Panc1 (cell line): ENCODE data around the gene EIF3L. TPM values are rescaled to one million over a fixed set of nuclear protein-coding genes. Genes with fewer than 3 reads are reported as not detected.

Experiments
- ATAC-seq: fragments of 200-7000 bp; cut with Tn5 transposase; 2 replicates; pipeline ENCODE4 v1.9.1; 2020; ENCODE audit warnings: mild to moderate bottlenecking, moderate library complexity
- BruUV-seq: library from RNA; stranded (reverse); fragments of 400-500 nt; replicated peaks from 2 replicates; lab custom pipeline; 2021; lab: Mats Ljungman, UMichigan
- CTCF ChIA-PET: fragments of 300-600 bp; sonication (Branson Sonifier 250); formaldehyde crosslinking; loops from one replicate; lab custom pipeline; 2022; ENCODE audit warnings: antibody characterized with exemption; lab: Charles Lee
- POLR2A ChIA-PET: fragments of 300-600 bp; sonication (Branson Sonifier 250); formaldehyde crosslinking; loops from one replicate; lab custom pipeline; 2022; ENCODE audit warnings: antibody characterized with exemption; lab: Charles Lee
- DNase-seq: peaks from one replicate; pipeline ENCODE4 v3.0.0-alpha.2; 2010; ENCODE audit warnings: low read depth, low spot score
- H3K27ac ChIP-seq: 2 replicates; pipeline ENCODE4 v1.5.1; 2011; ENCODE audit warnings: mild to moderate bottlenecking, low read length, inconsistent platforms
- H3K27me3 ChIP-seq: fragments of 200-500 bp; sonication (Bioruptor generic); 2 replicates; pipeline ENCODE4 v1.6.0; 2014; ENCODE audit warnings: low read length, inconsistent platforms; ENCODE audit not compliant: control insufficient read depth, insufficient read depth
- H3K36me3 ChIP-seq: fragments of 200-500 bp; sonication (Bioruptor generic); 2 replicates; pipeline ENCODE4 v1.5.1; 2014; ENCODE audit warnings: inconsistent platforms, mild to moderate bottlenecking, low read length, moderate library complexity; ENCODE audit not compliant: control insufficient read depth, insufficient read depth
- H3K4me1 ChIP-seq: 2 replicates; pipeline ENCODE4 v1.5.1; 2011; ENCODE audit warnings: inconsistent platforms, mild to moderate bottlenecking, low read length, moderate library complexity; ENCODE audit not compliant: control insufficient read depth, insufficient read depth
- H3K4me3 ChIP-seq, 2 experiments: 2 replicates each; pipeline ENCODE4 v1.5.1; 2011 to 2012; ENCODE audit warnings: low read depth in 2 of 2, low read length in 2 of 2, mild to moderate bottlenecking in 2 of 2, inconsistent platforms in 1 of 2, moderate library complexity in 1 of 2
- H3K9me3 ChIP-seq: fragments of 200-500 bp; sonication (Bioruptor generic); 2 replicates; pipeline ENCODE4 v1.5.1; 2014; ENCODE audit warnings: low read depth, mild to moderate bottlenecking, inconsistent platforms, low read length, moderate library complexity; ENCODE audit not compliant: control insufficient read depth, insufficient read depth
- POLR2AphosphoS5 ChIP-seq: IDR thresholded peaks from 2 replicates; pipeline ENCODE4 v1.6.1; 2012; ENCODE audit warnings: mild to moderate bottlenecking, low read depth, low read length, moderate library complexity
- SIN3A ChIP-seq: IDR thresholded peaks from 2 replicates; pipeline ENCODE4 v1.6.1; 2012; ENCODE audit warnings: low read depth, mild to moderate bottlenecking, low read length, moderate library complexity, borderline replicate concordance; ENCODE audit not compliant: insufficient read depth
- TCF7L2 ChIP-seq: IDR thresholded peaks from 2 replicates; pipeline ENCODE4 v1.6.1; 2011; ENCODE audit warnings: mild to moderate bottlenecking, low read depth, low read length, inconsistent platforms
- in situ Hi-C: cut with HindIII; loops from 2 replicates; pipeline ENCODE4 v1.10.0; 2016; ENCODE audit warnings: low sequenced_read_pairs, low pct_unique_long_range_greater_than_20kb
- intact Hi-C: fragments of 100-400 bp; cut with micrococcal nuclease; formaldehyde crosslinking; loops from one replicate; pipeline ENCODE4 v1.10.0; 2022; ENCODE audit not compliant: unreplicated experiment
- total RNA-seq: library from RNA; stranded (reverse); gene quantifications from one replicate; pipeline ENCODE4 v1.2.1, GENCODE V29; 2021; ENCODE audit not compliant: unreplicated experiment
- TF ChIP-seq, protein P1 (sequence below), 2 experiments: IDR thresholded peaks; 2 replicates each; pipeline ENCODE4 v1.6.1; 2011 to 2012; ENCODE audit warnings: low read depth in 2 of 2, control low read depth in 1 of 2, low read length in 1 of 2, mild to moderate bottlenecking in 1 of 2, moderate library complexity in 1 of 2; ENCODE audit not compliant: insufficient read depth in 1 of 2
- TF ChIP-seq, protein P2 (sequence below): fragments of 450-650 bp; IDR thresholded peaks from 2 replicates; pipeline ENCODE4 v1.5.1; 2017; ENCODE audit warnings: mild to moderate bottlenecking

EIF3L gene
- total RNA-seq, 1 experiment from 2014 or later: 211 TPM

DNA sequence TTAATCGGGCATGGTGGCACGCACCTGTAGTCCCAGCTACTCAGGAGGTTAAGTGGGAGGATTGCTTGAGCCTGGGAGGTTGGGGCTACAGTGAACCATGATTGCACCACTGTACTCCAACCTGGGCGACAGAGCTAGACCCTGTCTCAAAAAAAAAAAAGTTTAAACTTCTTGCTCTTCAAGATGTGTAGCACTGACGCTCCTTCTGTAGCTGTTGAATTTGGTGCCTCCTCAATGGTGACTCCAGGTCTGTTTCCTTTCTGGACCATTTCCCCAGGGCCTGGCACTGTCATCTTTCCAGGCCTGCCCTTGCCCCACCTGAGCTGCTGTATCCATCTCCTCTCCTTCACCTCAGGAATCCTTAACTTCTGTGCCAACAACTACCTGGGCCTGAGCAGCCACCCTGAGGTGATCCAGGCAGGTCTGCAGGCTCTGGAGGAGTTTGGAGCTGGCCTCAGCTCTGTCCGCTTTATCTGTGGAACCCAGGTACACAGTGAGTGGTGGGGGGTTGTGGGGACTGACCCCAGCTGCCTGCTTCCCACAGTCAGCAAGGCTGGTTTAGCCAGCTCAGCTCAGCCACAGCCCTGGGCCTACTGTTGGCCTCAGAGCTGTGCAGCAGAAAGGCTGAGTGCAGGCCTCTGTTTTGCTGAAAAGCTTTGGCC is 39.4 kb upstream of the EIF3L start:
- in situ Hi-C loops (no loop called here), intact Hi-C loops (no loop called here)
- ChIA-PET POLR2A (interaction anchor here (0.7 kb wide), 1 partner anchor 40 kb away, joined by 3 read pairs; no protein-coding TSS in a partner anchor), CTCF (interaction anchor here (1.1 kb wide), 1 partner anchor 167 kb away, joined by 6 read pairs; no protein-coding TSS in a partner anchor)
- no peak overlapping the region for H3K4me3 ChIP-seq
- ATAC-seq: no peak
- no peaks in the 10 kb centered on the region for H3K4me1 ChIP-seq
- no peaks in the 10 kb centered on the region for H3K9me3 ChIP-seq
- no peaks in the 10 kb centered on the region; the same call in 1 of the 2 replicates for H3K36me3 ChIP-seq
- TF ChIP-seq, protein P1, sequence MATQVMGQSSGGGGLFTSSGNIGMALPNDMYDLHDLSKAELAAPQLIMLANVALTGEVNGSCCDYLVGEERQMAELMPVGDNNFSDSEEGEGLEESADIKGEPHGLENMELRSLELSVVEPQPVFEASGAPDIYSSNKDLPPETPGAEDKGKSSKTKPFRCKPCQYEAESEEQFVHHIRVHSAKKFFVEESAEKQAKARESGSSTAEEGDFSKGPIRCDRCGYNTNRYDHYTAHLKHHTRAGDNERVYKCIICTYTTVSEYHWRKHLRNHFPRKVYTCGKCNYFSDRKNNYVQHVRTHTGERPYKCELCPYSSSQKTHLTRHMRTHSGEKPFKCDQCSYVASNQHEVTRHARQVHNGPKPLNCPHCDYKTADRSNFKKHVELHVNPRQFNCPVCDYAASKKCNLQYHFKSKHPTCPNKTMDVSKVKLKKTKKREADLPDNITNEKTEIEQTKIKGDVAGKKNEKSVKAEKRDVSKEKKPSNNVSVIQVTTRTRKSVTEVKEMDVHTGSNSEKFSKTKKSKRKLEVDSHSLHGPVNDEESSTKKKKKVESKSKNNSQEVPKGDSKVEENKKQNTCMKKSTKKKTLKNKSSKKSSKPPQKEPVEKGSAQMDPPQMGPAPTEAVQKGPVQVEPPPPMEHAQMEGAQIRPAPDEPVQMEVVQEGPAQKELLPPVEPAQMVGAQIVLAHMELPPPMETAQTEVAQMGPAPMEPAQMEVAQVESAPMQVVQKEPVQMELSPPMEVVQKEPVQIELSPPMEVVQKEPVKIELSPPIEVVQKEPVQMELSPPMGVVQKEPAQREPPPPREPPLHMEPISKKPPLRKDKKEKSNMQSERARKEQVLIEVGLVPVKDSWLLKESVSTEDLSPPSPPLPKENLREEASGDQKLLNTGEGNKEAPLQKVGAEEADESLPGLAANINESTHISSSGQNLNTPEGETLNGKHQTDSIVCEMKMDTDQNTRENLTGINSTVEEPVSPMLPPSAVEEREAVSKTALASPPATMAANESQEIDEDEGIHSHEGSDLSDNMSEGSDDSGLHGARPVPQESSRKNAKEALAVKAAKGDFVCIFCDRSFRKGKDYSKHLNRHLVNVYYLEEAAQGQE (IDR thresholded peaks at IDR 0.05; ENCODE audit: insufficient read depth in 1 of 2, low read depth in 2 of 2, low read length in 1 of 2): no peak
- TF ChIP-seq TCF7L2 (no peak), SIN3A (no peak), POLR2AphosphoS5 (no peak)
- TF ChIP-seq, protein P2, sequence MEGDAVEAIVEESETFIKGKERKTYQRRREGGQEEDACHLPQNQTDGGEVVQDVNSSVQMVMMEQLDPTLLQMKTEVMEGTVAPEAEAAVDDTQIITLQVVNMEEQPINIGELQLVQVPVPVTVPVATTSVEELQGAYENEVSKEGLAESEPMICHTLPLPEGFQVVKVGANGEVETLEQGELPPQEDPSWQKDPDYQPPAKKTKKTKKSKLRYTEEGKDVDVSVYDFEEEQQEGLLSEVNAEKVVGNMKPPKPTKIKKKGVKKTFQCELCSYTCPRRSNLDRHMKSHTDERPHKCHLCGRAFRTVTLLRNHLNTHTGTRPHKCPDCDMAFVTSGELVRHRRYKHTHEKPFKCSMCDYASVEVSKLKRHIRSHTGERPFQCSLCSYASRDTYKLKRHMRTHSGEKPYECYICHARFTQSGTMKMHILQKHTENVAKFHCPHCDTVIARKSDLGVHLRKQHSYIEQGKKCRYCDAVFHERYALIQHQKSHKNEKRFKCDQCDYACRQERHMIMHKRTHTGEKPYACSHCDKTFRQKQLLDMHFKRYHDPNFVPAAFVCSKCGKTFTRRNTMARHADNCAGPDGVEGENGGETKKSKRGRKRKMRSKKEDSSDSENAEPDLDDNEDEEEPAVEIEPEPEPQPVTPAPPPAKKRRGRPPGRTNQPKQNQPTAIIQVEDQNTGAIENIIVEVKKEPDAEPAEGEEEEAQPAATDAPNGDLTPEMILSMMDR: no peak
- BruUV-seq: no TSS peak
- DNase-seq: no peak
- H3K27me3 ChIP-seq: no peaks in the 10 kb centered on the region
- no peak overlapping the region for H3K27ac ChIP-seq

DNA sequence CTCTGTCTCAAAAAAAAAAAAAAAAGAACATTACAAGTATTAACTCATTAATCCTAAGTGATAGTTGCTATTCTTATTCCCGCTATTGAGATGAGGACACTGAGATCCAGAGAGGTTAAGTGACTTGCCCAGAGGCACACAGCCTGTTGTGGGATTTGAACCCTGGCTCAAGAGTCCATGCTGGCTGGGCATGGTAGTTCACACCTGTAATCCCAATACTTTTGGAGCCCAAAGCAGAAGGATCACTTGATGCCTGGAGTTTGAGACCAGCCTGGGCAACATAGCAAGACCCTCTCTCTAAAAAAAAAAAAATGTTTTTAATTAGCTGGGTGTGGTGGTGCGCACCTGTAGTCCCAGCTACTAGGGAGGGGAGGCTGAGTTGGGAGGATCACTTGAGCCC is 37.4 kb upstream of the EIF3L start:
- Histone ChIP-seq H3K36me3 (no peaks in the 10 kb centered on the region), H3K9me3 (no peaks in the 10 kb centered on the region), H3K4me3 (no peak overlapping the region), H3K27ac (no peak overlapping the region), H3K4me1 (no peaks in the 10 kb centered on the region), H3K27me3 (no peaks in the 10 kb centered on the region)
- CTCF ChIA-PET: no interaction called here
- DNase-seq: no peak
- no peak for TF ChIP-seq TCF7L2
- TF ChIP-seq, protein P1 (IDR thresholded peaks at IDR 0.05; ENCODE audit: insufficient read depth in 1 of 2, low read depth in 2 of 2, low read length in 1 of 2): no peak
- TF ChIP-seq, protein P2: no peak
- no peak for TF ChIP-seq POLR2AphosphoS5
- no peak for TF ChIP-seq SIN3A
- in situ Hi-C loops: no loop called here
- intact Hi-C loops: no loop called here
- no peak for ATAC-seq
- POLR2A ChIA-PET: no interaction called here
- no TSS peak for BruUV-seq
